ENCODE data around the gene PROM2.

The PROM2 gene

GRCh38 chr2:95301876-95302641, 27.8 kb downstream of the PROM2 start:
- H3K4me3 ChIP-seq (ENCODE audit: low read depth, low read length) = no peak overlapping the region
- TF ChIP-seq CTCF (IDR thresholded peaks at IDR 0.05; ENCODE audit: low read depth, low read length) = no peak

GRCh38 chr2:95303191-95303919, 29.1 kb downstream of the PROM2 start:
- no peak for TF ChIP-seq CTCF (IDR thresholded peaks at IDR 0.05; ENCODE audit: low read depth, low read length)

GRCh38 chr2:95305380-95306061, 31.3 kb downstream of the PROM2 start:
- no peak overlapping the region for H3K4me3 ChIP-seq (ENCODE audit: low read depth, low read length)

More at GRCh38 chr2:95303191-95303919, 29.1 kb downstream of the PROM2 start:
- H3K4me3 ChIP-seq (ENCODE audit: low read depth, low read length) = no peak overlapping the region

GRCh38 chr2:95306336-95306895, 32.2 kb downstream of the PROM2 start:
- H3K4me3 ChIP-seq (ENCODE audit: low read depth, low read length) = no peak overlapping the region
- no peak for TF ChIP-seq CTCF (IDR thresholded peaks at IDR 0.05; ENCODE audit: low read depth, low read length)

More at GRCh38 chr2:95305380-95306061, 31.3 kb downstream of the PROM2 start:
- TF ChIP-seq CTCF (IDR thresholded peaks at IDR 0.05; ENCODE audit: low read depth, low read length) = no peak

GRCh38 chr2:95307036-95307435, 32.8 kb downstream of the PROM2 start:
- no peak overlapping the region for H3K4me3 ChIP-seq (ENCODE audit: low read depth, low read length)
- no peak for TF ChIP-seq CTCF (IDR thresholded peaks at IDR 0.05; ENCODE audit: low read depth, low read length)

- no peak for TF ChIP-seq CTCF (IDR thresholded peaks at IDR 0.05; ENCODE audit: low read depth, low read length)
- H3K4me3 ChIP-seq (ENCODE audit: low read depth, low read length) = no peak overlapping the region
Measured at GRCh38 chr2:95307878-95308277, 33.6 kb downstream of the PROM2 start.
